Bronchial epithelial cell (primary cell): Measurements from ENCODE around the gene IL1R2. TPM values are rescaled to one million over a fixed set of nuclear protein-coding genes. Genes with fewer than 3 reads are reported as not detected.

ENCODE experiments used
- DNase-seq: peaks from one replicate; pipeline ENCODE4 v3.0.0-alpha.2; 2010; ENCODE audit warnings: low read depth
- FAIRE-seq: peaks from 2 replicates; lab custom pipeline; 2011; peaks lifted over from hg19 to GRCh38; lab: Jason Lieb, UNC
- H3K27me3 ChIP-seq: 2 replicates; pipeline ENCODE4 v1.5.1; 2011; ENCODE audit warnings: low read length; ENCODE audit not compliant: control insufficient read depth, insufficient read depth
- H3K36me3 ChIP-seq: 2 replicates; pipeline ENCODE4 v1.5.1; 2011; ENCODE audit warnings: low read length; ENCODE audit not compliant: control insufficient read depth, insufficient read depth
- H3K4me3 ChIP-seq: 2 replicates; pipeline ENCODE4 v1.5.1; 2011; ENCODE audit warnings: mild to moderate bottlenecking, low read depth, low read length, control low read depth
- total RNA-seq: library from RNA; depleted of rRNA; stranded (reverse); fragments of >200 nt; gene quantifications from 2 replicates; pipeline ENCODE4 v1.2.1, GENCODE V29; 2014
- TF ChIP-seq, protein P1 (sequence below): IDR thresholded peaks from 2 replicates; pipeline ENCODE4 v1.5.1; 2011; ENCODE audit warnings: mild to moderate bottlenecking, moderate library complexity, low read length, control low read depth, inconsistent platforms; ENCODE audit not compliant: insufficient read depth, severe bottlenecking

Gene IL1R2
- total RNA-seq, 1 donor from 2014 or later, result not detected

GRCh38 chr2:101975171-101975870 lies 16.4 kb upstream of the IL1R2 start:
- Histone ChIP-seq H3K4me3 (no peak overlapping the region), H3K27me3 (no peaks in the 10 kb centered on the region), H3K36me3 (no peaks in the 10 kb centered on the region)
- TF ChIP-seq, protein P1, sequence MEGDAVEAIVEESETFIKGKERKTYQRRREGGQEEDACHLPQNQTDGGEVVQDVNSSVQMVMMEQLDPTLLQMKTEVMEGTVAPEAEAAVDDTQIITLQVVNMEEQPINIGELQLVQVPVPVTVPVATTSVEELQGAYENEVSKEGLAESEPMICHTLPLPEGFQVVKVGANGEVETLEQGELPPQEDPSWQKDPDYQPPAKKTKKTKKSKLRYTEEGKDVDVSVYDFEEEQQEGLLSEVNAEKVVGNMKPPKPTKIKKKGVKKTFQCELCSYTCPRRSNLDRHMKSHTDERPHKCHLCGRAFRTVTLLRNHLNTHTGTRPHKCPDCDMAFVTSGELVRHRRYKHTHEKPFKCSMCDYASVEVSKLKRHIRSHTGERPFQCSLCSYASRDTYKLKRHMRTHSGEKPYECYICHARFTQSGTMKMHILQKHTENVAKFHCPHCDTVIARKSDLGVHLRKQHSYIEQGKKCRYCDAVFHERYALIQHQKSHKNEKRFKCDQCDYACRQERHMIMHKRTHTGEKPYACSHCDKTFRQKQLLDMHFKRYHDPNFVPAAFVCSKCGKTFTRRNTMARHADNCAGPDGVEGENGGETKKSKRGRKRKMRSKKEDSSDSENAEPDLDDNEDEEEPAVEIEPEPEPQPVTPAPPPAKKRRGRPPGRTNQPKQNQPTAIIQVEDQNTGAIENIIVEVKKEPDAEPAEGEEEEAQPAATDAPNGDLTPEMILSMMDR, result no peak
- no peak for FAIRE-seq
- DNase-seq, result no peak

DNA sequence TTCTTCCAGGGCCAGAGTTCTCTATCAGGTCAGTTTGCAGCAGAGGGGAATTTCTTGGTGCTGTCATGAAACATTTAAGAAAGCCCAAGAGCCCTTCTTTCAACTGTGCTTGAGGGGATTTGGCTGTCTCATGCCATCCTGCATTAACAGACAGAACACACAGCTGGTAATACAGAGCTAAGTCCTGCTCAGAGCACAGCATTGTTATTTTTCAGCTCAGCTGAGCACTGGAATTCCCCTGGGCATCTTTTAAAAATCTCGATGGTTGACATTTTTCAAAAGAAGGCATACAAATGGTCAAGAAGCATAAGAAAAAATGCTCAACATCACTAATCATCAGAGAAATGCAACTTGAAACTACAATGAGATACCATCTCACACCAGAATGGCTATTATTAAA lies 14.9 kb upstream of the IL1R2 start:
- DNase-seq (no peak), FAIRE-seq (no peak)
- H3K36me3 ChIP-seq, result no peaks in the 10 kb centered on the region
- TF ChIP-seq, protein P1, result no peak
- no peak overlapping the region for H3K4me3 ChIP-seq
- no peaks in the 10 kb centered on the region for H3K27me3 ChIP-seq

DNA sequence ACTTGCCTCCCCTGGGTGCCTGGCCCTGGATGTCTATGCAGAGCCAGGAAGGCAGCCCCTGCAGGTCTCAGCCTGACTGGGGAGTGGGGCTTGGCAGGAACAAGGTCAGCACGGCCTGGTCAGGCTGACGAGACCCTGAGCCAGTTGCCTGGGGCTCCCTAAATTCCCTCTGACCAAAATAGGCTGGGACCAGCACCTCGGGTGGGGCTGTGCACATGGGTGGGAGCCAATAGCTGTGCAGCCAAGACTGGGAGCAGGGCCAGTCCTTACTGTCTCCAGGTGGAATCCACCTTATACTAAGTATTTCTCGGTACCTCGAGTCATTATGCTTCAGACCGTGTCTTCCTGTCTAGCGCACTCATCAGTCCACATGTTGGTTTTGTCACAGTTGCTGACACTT lies 11.4 kb upstream of the IL1R2 start:
- no peaks in the 10 kb centered on the region for H3K27me3 ChIP-seq
- H3K36me3 ChIP-seq, result no peaks in the 10 kb centered on the region
- DNase-seq, result peak; percentile 23
- TF ChIP-seq, protein P1, result no peak
- H3K4me3 ChIP-seq, result no peak overlapping the region
- FAIRE-seq, result no peak

DNA sequence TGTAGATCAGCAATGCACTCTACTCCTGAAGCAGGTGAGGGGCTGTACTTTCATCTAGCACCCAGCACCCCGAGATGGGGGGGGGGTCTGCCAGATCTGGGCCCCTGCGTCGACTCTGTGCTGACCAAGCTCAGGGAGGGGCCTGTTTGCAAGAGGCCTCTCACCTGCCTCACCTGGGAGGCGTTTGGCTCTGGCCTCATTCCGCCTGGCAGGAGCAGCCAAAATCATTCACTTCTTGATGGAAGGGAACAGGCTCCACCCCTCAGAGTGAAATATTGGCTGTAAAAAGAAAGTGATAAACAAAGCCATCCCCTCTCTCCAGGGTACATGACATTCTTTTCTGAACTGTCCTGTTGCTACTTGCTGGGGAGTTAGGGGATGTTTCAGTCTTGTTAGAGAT lies 10.7 kb upstream of the IL1R2 start:
- FAIRE-seq, result no peak
- Histone ChIP-seq H3K36me3 (no peaks in the 10 kb centered on the region), H3K4me3 (no peak overlapping the region), H3K27me3 (no peaks in the 10 kb centered on the region)
- TF ChIP-seq, protein P1, result no peak
- DNase-seq, result no peak

GRCh38 chr2:101981504-101981903 lies 10.3 kb upstream of the IL1R2 start:
- Histone ChIP-seq H3K27me3 (no peaks in the 10 kb centered on the region), H3K4me3 (no peak overlapping the region), H3K36me3 (no peaks in the 10 kb centered on the region)
- TF ChIP-seq, protein P1, result no peak
- DNase-seq (no peak), FAIRE-seq (no peak)
